Measurements from ENCODE around the gene WWC1. TPM values are rescaled to one million over a fixed set of nuclear protein-coding genes. Genes with fewer than 3 reads are reported as not detected.

WWC1 gene
- total RNA-seq (2011; cell fraction: chromatin; rRNA removed; ENCODE audit: low replicate concordance) = 0.53 TPM in 1 of 2 replicates, not detected in the other
- 0.13 and 1.0 TPM in 2 replicates for total RNA-seq (2011; cell fraction: nucleolus; rRNA removed)
- total RNA-seq (2011; cell fraction: nucleoplasm; rRNA removed) = 0.22 TPM in 1 of 2 replicates, not detected in the other
- total RNA-seq (2014; rRNA removed) = under 0.01 TPM in 1 of 2 replicates, not detected in the other
- not detected in 2 replicates for total RNA-seq (2014; rRNA removed; fragmentation: Illumina TruSeq; extraction: Trizol)
- not detected in 2 replicates for total RNA-seq (2015; rRNA removed; fragmentation: Illumina TruSeq; extraction: Trizol)
- 0.42 and 0.60 TPM in 2 replicates for total RNA-seq (2021)
- 0.09 and 0.54 TPM in 2 replicates for polyA plus RNA-seq (2011; rRNA removed)
- 0.01 TPM in 1 of 2 replicates, not detected in the other for polyA plus RNA-seq (2011; cell fraction: cytosol; rRNA removed)
- polyA plus RNA-seq (2011; cell fraction: nucleus; rRNA removed) = 0.20 TPM in 1 of 2 replicates, not detected in the other
- polyA plus RNA-seq (2012) = not detected in 2 replicates
- polyA plus RNA-seq (2014; fragmentation: Illumina TruSeq; extraction: Trizol) = not detected in 2 replicates
- polyA plus RNA-seq (2014; fragmentation: Nextera tagmentation; extraction: Ambion mirVana) = not detected
- polyA plus RNA-seq (2014; rRNA removed) = not detected in 2 replicates
- polyA minus RNA-seq (2011; rRNA and poly(A)+ RNA removed) = 0.35 TPM in 1 of 2 replicates, not detected in the other
- polyA minus RNA-seq (2011; cell fraction: cytosol; rRNA and poly(A)+ RNA removed) = 0.36 TPM in 1 of 2 replicates, not detected in the other
- polyA minus RNA-seq (2011; cell fraction: nucleus; rRNA and poly(A)+ RNA removed) = under 0.01 and 0.13 TPM in 2 replicates
- percentile 14 among the genes with signal in this experiment for Bru-seq, nascent RNA
- percentile 14 among the genes with signal in this experiment for BruChase-seq, experiment 1, labeled RNA remaining after a 2-hour chase
- BruChase-seq, experiment 2, labeled RNA remaining after a 6-hour chase = percentile 15 among the genes with signal in this experiment
- long read RNA-seq, experiment 1 = 0 reads
- long read RNA-seq, experiment 2 = 0 reads
- long read RNA-seq, experiment 3 = 0 reads

GRCh38 chr5:168291342-168291963 lies at the start of gene WWC1:
WWC1 (plus strand) TSS chr5:168291645; CDS start chr5:168292153, 508 bp downstream.
- ChIA-PET CTCF (ENCODE audit: low intra/inter-chr PET ratio) (no interaction called here), POLR2A (interaction anchor here (0.6 kb wide), 1 partner anchor 169 kb away, joined by 3 read pairs; no protein-coding TSS in a partner anchor)
- no peak within 1 kb of the TSS for H3K9ac ChIP-seq (ENCODE audit: insufficient read depth in 1 of 2, low read depth in 2 of 2, low read length in 2 of 2)
- H3K27ac ChIP-seq (ENCODE audit: extremely low read depth, low read depth, low read length) = no peak within 1 kb of the TSS
- no peaks in the 10 kb centered on the region for H3K9me3 ChIP-seq (replicated peaks; ENCODE audit: control insufficient read depth, insufficient read depth, low read depth, low read length)
- H3K36me3 ChIP-seq (ENCODE audit: control insufficient read depth, insufficient read depth, low read length) = no peaks in the 10 kb centered on the region
- no peak for TF ChIP-seq SMAD4 (CRISPR knock-in tag; conservative IDR thresholded peaks at IDR 0.05)
- no peak for TF ChIP-seq ZNF780A (CRISPR knock-in tag; IDR thresholded peaks at IDR 0.05)
- no peak for TF ChIP-seq HNRNPL (IDR thresholded peaks at IDR 0.05; ENCODE audit: low read depth, low read length)
- TF ChIP-seq ARID2 (IDR thresholded peaks at IDR 0.05) = no peak
- TF ChIP-seq MTF1 (CRISPR knock-in tag; IDR thresholded peaks at IDR 0.05; ENCODE audit: borderline replicate concordance) = no peak
- peak in 1 of 2 experiments; percentile 27 for TF ChIP-seq E2F6 (IDR thresholded peaks at IDR 0.05; ENCODE audit: borderline replicate concordance in 1 of 2, extremely low read depth in 1 of 2, insufficient read depth in 1 of 2, insufficient read length in 1 of 2, low read depth in 1 of 2, low read length in 1 of 2, poor library complexity in 1 of 2, severe bottlenecking in 1 of 2)
- TF ChIP-seq GTF2F1 (IDR thresholded peaks at IDR 0.05; ENCODE audit: low read depth, low read length) = no peak
- H3K9me1 ChIP-seq (ENCODE audit: control insufficient read depth, insufficient read depth, low read length) = no peaks in the 10 kb centered on the region
- H3K4me2 ChIP-seq (ENCODE audit: insufficient read depth, low read length) = no peak within 1 kb of the TSS
- 0 out of 2 replicates have a peak, but pooled peaks cover 2% of the 10 kb centered on the region for H4K20me1 ChIP-seq (replicated peaks; ENCODE audit: control insufficient read depth, insufficient read depth, low read length)
- peaks cover 0 to 10% of the 10 kb centered on the region in 2 experiments; a peak in 2 of 5 replicates for H3K4me1 ChIP-seq (replicated peaks in 1 of 2; ENCODE audit: control insufficient read depth in 2 of 2, insufficient read depth in 2 of 2, low read length in 2 of 2)
- no TSS peak for BruUV-seq (replicated peaks)
- H3K79me2 ChIP-seq (ENCODE audit: control insufficient read depth, insufficient read depth, low read length) = no peaks in the 10 kb centered on the region
- ATAC-seq (peak; percentile 58), FAIRE-seq (no peak), DNase-seq (ENCODE audit: extremely low read depth in 1 of 4, low spot score in 3 of 4) (peak in 2 of 4 experiments; percentile 42 to 45)
- 5% methylated on average over 8 of the region's 77 CpGs for WGBS (ENCODE audit: insufficient coverage, low coverage, missing lambda C conversion rate)
- in situ Hi-C loops (cut with MboI) = no loop called here
- no peak within 1 kb of the TSS for H3K4me3 ChIP-seq
- intact Hi-C loops (cut with micrococcal nuclease) = no loop called here
- no peak within 1 kb of the TSS for H2AFZ ChIP-seq (ENCODE audit: low read depth, low read length)
- peaks cover 0 to 21% of the 10 kb centered on the region in 2 experiments; a peak in 2 of 5 replicates for H3K27me3 ChIP-seq (ENCODE audit: control insufficient read depth in 2 of 2, insufficient read depth in 2 of 2, low read length in 2 of 2)

Measured in K562 (cell line).